HepG2 (cell line): ENCODE data around the gene HCFC1R1. TPM values are rescaled to one million over a fixed set of nuclear protein-coding genes. Genes with fewer than 3 reads are reported as not detected.
A peak's percentile ranks its signal among the peaks of the same experiment; 100 is the strongest.

Experiments
- HNF4A ChIP-seq: sonication (generic); formaldehyde crosslinking; IDR thresholded peaks from 2 replicates; pipeline ENCODE4 v1.4.0; 2020; ENCODE audit warnings: missing genetic modification reagents
- MEIS2 ChIP-seq: sonication (generic); formaldehyde crosslinking; IDR thresholded peaks from 2 replicates; pipeline ENCODE4 v1.9.0; 2021; ENCODE audit warnings: mild to moderate bottlenecking, missing genetic modification reagents
- MIER3 ChIP-seq: IDR thresholded peaks from 2 replicates; pipeline ENCODE4 v1.6.1; 2016; ENCODE audit warnings: missing compliant biosample characterization, borderline replicate concordance
- POLR2AphosphoS5 ChIP-seq: IDR thresholded peaks from 2 replicates; pipeline ENCODE4 v1.6.1; 2012; ENCODE audit warnings: low read depth, low read length
- YEATS4 ChIP-seq: sonication (generic); formaldehyde crosslinking; IDR thresholded peaks from 2 replicates; pipeline ENCODE4 v1.4.0; 2020; ENCODE audit warnings: missing genetic modification reagents, borderline replicate concordance
- ZNF460 ChIP-seq: sonication (generic); formaldehyde crosslinking; IDR thresholded peaks from 2 replicates; pipeline ENCODE4 v1.5.1; 2020; ENCODE audit warnings: missing genetic modification reagents, mild to moderate bottlenecking, borderline replicate concordance
- ZSCAN9 ChIP-seq: IDR thresholded peaks from 2 replicates; pipeline ENCODE4 v1.6.1; 2016; ENCODE audit warnings: borderline replicate concordance
- polyA plus RNA-seq, 8 experiments: library from polyadenylated mRNA; depleted of rRNA in 3 of 8; stranded (reverse) in 7 of 8; unstranded in 1 of 8; fragments of >200 nt; fragmentation: Illumina TruSeq in 4 of 8; extraction: Trizol in 4 of 8; gene quantifications; 2 replicates each; pipeline versions ENCODE4 v1.2.1 to v1.2.3, GENCODE V29; 2011 to 2016; ENCODE audit warnings: low read depth in 4 of 8, missing spikeins in 1 of 8, mixed read lengths in 1 of 8; ENCODE audit not compliant: insufficient read depth in 1 of 8
- total RNA-seq, 5 experiments: library from RNA; depleted of rRNA; stranded (reverse); fragments of >200 nt; fragmentation: Illumina TruSeq; extraction: Trizol; gene quantifications; 2 replicates each; pipeline ENCODE4 v1.2.3, GENCODE V29; 2016; ENCODE audit warnings: low read depth in 1 of 5
- TF ChIP-seq, protein P1 (sequence below): sonication (generic); formaldehyde crosslinking; IDR thresholded peaks from 2 replicates; pipeline ENCODE4 v1.4.0; 2020; ENCODE audit warnings: missing genetic modification reagents
- TF ChIP-seq, protein P2 (sequence below): sonication (generic); formaldehyde crosslinking; IDR thresholded peaks from 2 replicates; pipeline ENCODE4 v1.5.0; 2020; ENCODE audit warnings: mild to moderate bottlenecking, missing genetic modification reagents
- TF ChIP-seq, protein P3 (sequence below): sonication (generic); formaldehyde crosslinking; IDR thresholded peaks from 2 replicates; pipeline ENCODE4 v1.5.0; 2020; ENCODE audit warnings: missing genetic modification reagents
- TF ChIP-seq, protein P4 (sequence below): sonication (generic); formaldehyde crosslinking; conservative IDR thresholded peaks from 2 replicates; pipeline ENCODE4 v1.4.0; 2020; ENCODE audit warnings: mild to moderate bottlenecking, missing genetic modification reagents, moderate library complexity
- TF ChIP-seq, protein P5 (sequence below): sonication (generic); formaldehyde crosslinking; IDR thresholded peaks from 2 replicates; pipeline ENCODE4 v1.9.0; 2022; ENCODE audit warnings: missing genetic modification reagents, mild to moderate bottlenecking, borderline replicate concordance

HCFC1R1 gene
- total and polyA plus RNA-seq, 2 of the 13 experiments (the other 11 are each of a cell fraction or from before 2014, with no cell fraction given), result 13.8 to 16.1 TPM

DNA sequence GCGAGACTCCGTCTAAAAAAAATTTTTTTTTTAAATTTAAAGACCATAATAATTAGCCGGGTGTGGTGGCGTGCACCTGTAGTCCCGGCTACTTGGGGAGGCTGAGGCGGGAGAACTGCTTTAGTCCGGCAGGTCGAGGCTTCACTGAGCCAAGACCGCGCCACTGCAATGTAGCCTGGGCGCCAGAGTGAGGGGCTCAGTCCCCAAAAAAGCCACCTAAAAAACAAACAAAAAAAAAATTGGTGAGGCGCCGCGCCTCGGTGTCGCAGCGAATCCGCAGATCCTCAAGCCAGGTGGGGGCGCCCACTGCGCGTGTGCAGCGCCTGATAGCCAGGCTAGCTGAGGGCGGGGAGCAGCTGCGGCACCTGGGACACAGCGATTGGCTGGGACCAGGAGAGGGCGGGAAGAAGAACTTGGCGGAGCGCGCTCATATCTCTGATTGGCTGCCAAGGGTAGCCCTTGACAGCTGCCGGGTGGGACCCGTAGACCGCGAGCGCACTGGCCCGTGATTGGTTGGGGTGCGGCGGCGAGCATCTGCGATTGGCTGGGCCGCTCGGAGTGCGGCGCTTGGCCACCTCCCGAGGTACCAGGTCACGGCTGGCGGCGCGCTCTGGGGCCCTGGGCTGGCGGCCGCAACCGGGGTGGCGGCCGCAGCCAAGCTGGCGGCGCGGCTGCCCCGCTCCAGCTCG lies 20.0 kb downstream of the HCFC1R1 start (continued):
- TF ChIP-seq, protein P1, sequence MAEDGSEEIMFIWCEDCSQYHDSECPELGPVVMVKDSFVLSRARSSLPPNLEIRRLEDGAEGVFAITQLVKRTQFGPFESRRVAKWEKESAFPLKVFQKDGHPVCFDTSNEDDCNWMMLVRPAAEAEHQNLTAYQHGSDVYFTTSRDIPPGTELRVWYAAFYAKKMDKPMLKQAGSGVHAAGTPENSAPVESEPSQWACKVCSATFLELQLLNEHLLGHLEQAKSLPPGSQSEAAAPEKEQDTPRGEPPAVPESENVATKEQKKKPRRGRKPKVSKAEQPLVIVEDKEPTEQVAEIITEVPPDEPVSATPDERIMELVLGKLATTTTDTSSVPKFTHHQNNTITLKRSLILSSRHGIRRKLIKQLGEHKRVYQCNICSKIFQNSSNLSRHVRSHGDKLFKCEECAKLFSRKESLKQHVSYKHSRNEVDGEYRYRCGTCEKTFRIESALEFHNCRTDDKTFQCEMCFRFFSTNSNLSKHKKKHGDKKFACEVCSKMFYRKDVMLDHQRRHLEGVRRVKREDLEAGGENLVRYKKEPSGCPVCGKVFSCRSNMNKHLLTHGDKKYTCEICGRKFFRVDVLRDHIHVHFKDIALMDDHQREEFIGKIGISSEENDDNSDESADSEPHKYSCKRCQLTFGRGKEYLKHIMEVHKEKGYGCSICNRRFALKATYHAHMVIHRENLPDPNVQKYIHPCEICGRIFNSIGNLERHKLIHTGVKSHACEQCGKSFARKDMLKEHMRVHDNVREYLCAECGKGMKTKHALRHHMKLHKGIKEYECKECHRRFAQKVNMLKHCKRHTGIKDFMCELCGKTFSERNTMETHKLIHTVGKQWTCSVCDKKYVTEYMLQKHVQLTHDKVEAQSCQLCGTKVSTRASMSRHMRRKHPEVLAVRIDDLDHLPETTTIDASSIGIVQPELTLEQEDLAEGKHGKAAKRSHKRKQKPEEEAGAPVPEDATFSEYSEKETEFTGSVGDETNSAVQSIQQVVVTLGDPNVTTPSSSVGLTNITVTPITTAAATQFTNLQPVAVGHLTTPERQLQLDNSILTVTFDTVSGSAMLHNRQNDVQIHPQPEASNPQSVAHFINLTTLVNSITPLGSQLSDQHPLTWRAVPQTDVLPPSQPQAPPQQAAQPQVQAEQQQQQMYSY (CRISPR knock-in tag), result no peak
- TF ChIP-seq MIER3 (CRISPR knock-in tag) (0 out of 2 replicates have a peak, but pooled peaks have one; percentile 61), YEATS4 (CRISPR knock-in tag) (peak; percentile 39; the same call in 1 of the 2 replicates), MEIS2 (CRISPR knock-in tag) (peak; percentile 100), HNF4A (CRISPR knock-in tag) (no peak), POLR2AphosphoS5 (no peak), ZNF460 (peak; percentile 72), ZSCAN9 (CRISPR knock-in tag) (0 out of 2 replicates have a peak, but pooled peaks have one; percentile 26)
- TF ChIP-seq, protein P2, sequence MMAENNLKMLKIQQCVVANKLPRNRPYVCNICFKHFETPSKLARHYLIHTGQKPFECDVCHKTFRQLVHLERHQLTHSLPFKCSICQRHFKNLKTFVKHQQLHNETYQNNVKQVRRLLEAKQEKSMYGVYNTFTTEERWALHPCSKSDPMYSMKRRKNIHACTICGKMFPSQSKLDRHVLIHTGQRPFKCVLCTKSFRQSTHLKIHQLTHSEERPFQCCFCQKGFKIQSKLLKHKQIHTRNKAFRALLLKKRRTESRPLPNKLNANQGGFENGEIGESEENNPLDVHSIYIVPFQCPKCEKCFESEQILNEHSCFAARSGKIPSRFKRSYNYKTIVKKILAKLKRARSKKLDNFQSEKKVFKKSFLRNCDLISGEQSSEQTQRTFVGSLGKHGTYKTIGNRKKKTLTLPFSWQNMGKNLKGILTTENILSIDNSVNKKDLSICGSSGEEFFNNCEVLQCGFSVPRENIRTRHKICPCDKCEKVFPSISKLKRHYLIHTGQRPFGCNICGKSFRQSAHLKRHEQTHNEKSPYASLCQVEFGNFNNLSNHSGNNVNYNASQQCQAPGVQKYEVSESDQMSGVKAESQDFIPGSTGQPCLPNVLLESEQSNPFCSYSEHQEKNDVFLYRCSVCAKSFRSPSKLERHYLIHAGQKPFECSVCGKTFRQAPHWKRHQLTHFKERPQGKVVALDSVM (CRISPR knock-in tag), result peak; percentile 34; the same call in 1 of the 2 replicates
- TF ChIP-seq, protein P3, sequence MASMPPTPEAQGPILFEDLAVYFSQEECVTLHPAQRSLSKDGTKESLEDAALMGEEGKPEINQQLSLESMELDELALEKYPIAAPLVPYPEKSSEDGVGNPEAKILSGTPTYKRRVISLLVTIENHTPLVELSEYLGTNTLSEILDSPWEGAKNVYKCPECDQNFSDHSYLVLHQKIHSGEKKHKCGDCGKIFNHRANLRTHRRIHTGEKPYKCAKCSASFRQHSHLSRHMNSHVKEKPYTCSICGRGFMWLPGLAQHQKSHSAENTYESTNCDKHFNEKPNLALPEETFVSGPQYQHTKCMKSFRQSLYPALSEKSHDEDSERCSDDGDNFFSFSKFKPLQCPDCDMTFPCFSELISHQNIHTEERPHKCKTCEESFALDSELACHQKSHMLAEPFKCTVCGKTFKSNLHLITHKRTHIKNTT (CRISPR knock-in tag), result no peak
- TF ChIP-seq, protein P4, sequence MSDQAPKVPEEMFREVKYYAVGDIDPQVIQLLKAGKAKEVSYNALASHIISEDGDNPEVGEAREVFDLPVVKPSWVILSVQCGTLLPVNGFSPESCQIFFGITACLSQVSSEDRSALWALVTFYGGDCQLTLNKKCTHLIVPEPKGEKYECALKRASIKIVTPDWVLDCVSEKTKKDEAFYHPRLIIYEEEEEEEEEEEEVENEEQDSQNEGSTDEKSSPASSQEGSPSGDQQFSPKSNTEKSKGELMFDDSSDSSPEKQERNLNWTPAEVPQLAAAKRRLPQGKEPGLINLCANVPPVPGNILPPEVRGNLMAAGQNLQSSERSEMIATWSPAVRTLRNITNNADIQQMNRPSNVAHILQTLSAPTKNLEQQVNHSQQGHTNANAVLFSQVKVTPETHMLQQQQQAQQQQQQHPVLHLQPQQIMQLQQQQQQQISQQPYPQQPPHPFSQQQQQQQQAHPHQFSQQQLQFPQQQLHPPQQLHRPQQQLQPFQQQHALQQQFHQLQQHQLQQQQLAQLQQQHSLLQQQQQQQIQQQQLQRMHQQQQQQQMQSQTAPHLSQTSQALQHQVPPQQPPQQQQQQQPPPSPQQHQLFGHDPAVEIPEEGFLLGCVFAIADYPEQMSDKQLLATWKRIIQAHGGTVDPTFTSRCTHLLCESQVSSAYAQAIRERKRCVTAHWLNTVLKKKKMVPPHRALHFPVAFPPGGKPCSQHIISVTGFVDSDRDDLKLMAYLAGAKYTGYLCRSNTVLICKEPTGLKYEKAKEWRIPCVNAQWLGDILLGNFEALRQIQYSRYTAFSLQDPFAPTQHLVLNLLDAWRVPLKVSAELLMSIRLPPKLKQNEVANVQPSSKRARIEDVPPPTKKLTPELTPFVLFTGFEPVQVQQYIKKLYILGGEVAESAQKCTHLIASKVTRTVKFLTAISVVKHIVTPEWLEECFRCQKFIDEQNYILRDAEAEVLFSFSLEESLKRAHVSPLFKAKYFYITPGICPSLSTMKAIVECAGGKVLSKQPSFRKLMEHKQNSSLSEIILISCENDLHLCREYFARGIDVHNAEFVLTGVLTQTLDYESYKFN, result peak; percentile 39
- TF ChIP-seq, protein P5, sequence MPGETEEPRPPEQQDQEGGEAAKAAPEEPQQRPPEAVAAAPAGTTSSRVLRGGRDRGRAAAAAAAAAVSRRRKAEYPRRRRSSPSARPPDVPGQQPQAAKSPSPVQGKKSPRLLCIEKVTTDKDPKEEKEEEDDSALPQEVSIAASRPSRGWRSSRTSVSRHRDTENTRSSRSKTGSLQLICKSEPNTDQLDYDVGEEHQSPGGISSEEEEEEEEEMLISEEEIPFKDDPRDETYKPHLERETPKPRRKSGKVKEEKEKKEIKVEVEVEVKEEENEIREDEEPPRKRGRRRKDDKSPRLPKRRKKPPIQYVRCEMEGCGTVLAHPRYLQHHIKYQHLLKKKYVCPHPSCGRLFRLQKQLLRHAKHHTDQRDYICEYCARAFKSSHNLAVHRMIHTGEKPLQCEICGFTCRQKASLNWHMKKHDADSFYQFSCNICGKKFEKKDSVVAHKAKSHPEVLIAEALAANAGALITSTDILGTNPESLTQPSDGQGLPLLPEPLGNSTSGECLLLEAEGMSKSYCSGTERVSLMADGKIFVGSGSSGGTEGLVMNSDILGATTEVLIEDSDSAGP (CRISPR knock-in tag), result peak; percentile 53; the same call in 1 of the 2 replicates
